H9 (cell line): ENCODE results near the gene SYNE2. TPM values are rescaled to one million over a fixed set of nuclear protein-coding genes. Genes with fewer than 3 reads are reported as not detected.

Experiments used
- DNase-seq: peaks from one replicate; pipeline ENCODE4 v3.0.0-alpha.2; 2017
- H2AFZ ChIP-seq: one replicate; pipeline ENCODE4 v1.6.1; 2013; ENCODE audit warnings: mild to moderate bottlenecking, low read length, control low read depth, moderate library complexity
- H2AK5ac ChIP-seq: 2 replicates; pipeline ENCODE4 v1.6.1; 2013; ENCODE audit warnings: low read length, control low read depth, mixed read lengths; ENCODE audit not compliant: insufficient read length
- H2BK120ac ChIP-seq: one replicate; pipeline ENCODE4 v1.6.1; 2013; ENCODE audit warnings: low read depth, mild to moderate bottlenecking, low read length, control low read depth, inconsistent platforms; ENCODE audit not compliant: poor library complexity, severe bottlenecking
- H2BK12ac ChIP-seq: 2 replicates; pipeline ENCODE4 v1.6.1; 2013; ENCODE audit warnings: low read length, control low read depth, mixed read lengths, low read depth; ENCODE audit not compliant: insufficient read length
- H2BK15ac ChIP-seq: 2 replicates; pipeline ENCODE4 v1.6.1; 2013; ENCODE audit warnings: low read depth, low read length, control low read depth
- H2BK20ac ChIP-seq: one replicate; pipeline ENCODE4 v1.6.1; 2013; ENCODE audit warnings: low read depth, mild to moderate bottlenecking, low read length, control low read depth, inconsistent platforms; ENCODE audit not compliant: poor library complexity, severe bottlenecking
- H2BK5ac ChIP-seq: 2 replicates; pipeline ENCODE4 v1.6.1; 2013; ENCODE audit warnings: low read length, control low read depth, mixed read lengths; ENCODE audit not compliant: insufficient read length
- H3K14ac ChIP-seq: 2 replicates; pipeline ENCODE4 v1.6.1; 2013; ENCODE audit warnings: low read length, control low read depth; ENCODE audit not compliant: insufficient read depth
- H3K18ac ChIP-seq: 2 replicates; pipeline ENCODE4 v1.6.1; 2013; ENCODE audit warnings: low read depth, mild to moderate bottlenecking, mixed read lengths, low read length, control low read depth; ENCODE audit not compliant: insufficient read length
- H3K23ac ChIP-seq: 2 replicates; pipeline ENCODE4 v1.6.1; 2013; ENCODE audit warnings: low read length, control low read depth, mixed read lengths, low read depth; ENCODE audit not compliant: insufficient read length
- H3K23me2 ChIP-seq: 2 replicates; pipeline ENCODE4 v1.6.1; 2013; ENCODE audit warnings: low read depth, mild to moderate bottlenecking, mixed read lengths, low read length, control low read depth; ENCODE audit not compliant: insufficient read length, poor library complexity, severe bottlenecking
- H3K27ac ChIP-seq: 2 replicates; pipeline ENCODE4 v1.5.1; 2013; ENCODE audit warnings: low read length, control low read depth, mixed read lengths, low read depth; ENCODE audit not compliant: insufficient read length
- H3K27me3 ChIP-seq: 2 replicates; pipeline ENCODE4 v1.6.1; 2013; ENCODE audit warnings: low read length, control low read depth, inconsistent platforms; ENCODE audit not compliant: insufficient read depth
- H3K4ac ChIP-seq: 2 replicates; pipeline ENCODE4 v1.6.1; 2013; ENCODE audit warnings: low read depth, mild to moderate bottlenecking, control low read depth, inconsistent platforms, low read length, moderate library complexity
- H3K4me1 ChIP-seq: 2 replicates; pipeline ENCODE4 v1.6.1; 2013; ENCODE audit warnings: low read length, control low read depth, inconsistent platforms; ENCODE audit not compliant: insufficient read depth
- H3K4me2 ChIP-seq: 2 replicates; pipeline ENCODE4 v1.6.1; 2013; ENCODE audit warnings: low read length, control low read depth, mixed read lengths; ENCODE audit not compliant: insufficient read length, insufficient read depth
- H3K56ac ChIP-seq: 2 replicates; pipeline ENCODE4 v1.6.1; 2013; ENCODE audit warnings: low read depth, mild to moderate bottlenecking, mixed read lengths, low read length, control low read depth; ENCODE audit not compliant: insufficient read length
- H3K79me1 ChIP-seq: 2 replicates; pipeline ENCODE4 v1.6.1; 2013; ENCODE audit warnings: low read depth, mild to moderate bottlenecking, moderate library complexity, low read length, control low read depth, inconsistent platforms; ENCODE audit not compliant: insufficient read depth, poor library complexity, severe bottlenecking
- H3K79me2 ChIP-seq: 2 replicates; pipeline ENCODE4 v1.6.1; 2013; ENCODE audit warnings: low read length, control low read depth, inconsistent platforms; ENCODE audit not compliant: insufficient read depth
- H3K9ac ChIP-seq: 2 replicates; pipeline ENCODE4 v1.6.1; 2013; ENCODE audit warnings: low read length, control low read depth, mixed read lengths; ENCODE audit not compliant: insufficient read length; ENCODE audit errors: extremely low read depth
- H3K9me3 ChIP-seq: one replicate; pipeline ENCODE4 v1.6.1; 2013; ENCODE audit warnings: low read depth, low read length, inconsistent platforms; ENCODE audit not compliant: control insufficient read depth
- H3T11ph ChIP-seq: one replicate; pipeline ENCODE4 v1.6.1; 2013; ENCODE audit warnings: mild to moderate bottlenecking, low read length, control low read depth, inconsistent platforms
- H4K20me1 ChIP-seq: one replicate; pipeline ENCODE4 v1.6.1; 2013; ENCODE audit not compliant: control insufficient read depth, insufficient read length, insufficient read depth
- H4K5ac ChIP-seq: 2 replicates; pipeline ENCODE4 v1.6.1; 2013; ENCODE audit warnings: low read depth, mild to moderate bottlenecking, mixed read lengths, low read length, control low read depth; ENCODE audit not compliant: insufficient read length
- H4K8ac ChIP-seq: replicated peaks from 2 replicates; pipeline ENCODE4 v1.6.1; 2013; ENCODE audit warnings: low read length, control low read depth, mixed read lengths, low read depth; ENCODE audit not compliant: insufficient read length
- H4K91ac ChIP-seq: 2 replicates; pipeline ENCODE4 v1.6.1; 2013; ENCODE audit warnings: low read depth, mild to moderate bottlenecking, moderate library complexity, mixed read lengths, low read length, control low read depth; ENCODE audit not compliant: insufficient read length
- H3K27ac Mint-ChIP-seq, 3 experiments: 2 replicates in 2 of 3; 3 replicates in 1 of 3; pipeline ENCODE4 v1.8.0; 2020 to 2021; ENCODE audit warnings: mixed read lengths in 3 of 3, mild to moderate bottlenecking in 1 of 3, moderate library complexity in 1 of 3
- H3K27me3 Mint-ChIP-seq: 2 replicates; pipeline ENCODE4 v1.8.0; 2021; ENCODE audit warnings: low read depth, mild to moderate bottlenecking, moderate library complexity, mixed read lengths
- H3K36me3 Mint-ChIP-seq, 3 experiments: 2 replicates in 2 of 3; 3 replicates in 1 of 3; pipeline ENCODE4 v1.8.0; 2020 to 2021; ENCODE audit warnings: low read depth in 3 of 3, mixed read lengths in 3 of 3; ENCODE audit not compliant: insufficient read depth in 1 of 3
- H3K4me1 Mint-ChIP-seq, 2 experiments: 2 replicates each; pipeline ENCODE4 v1.8.0; 2020; ENCODE audit warnings: mixed read lengths in 2 of 2
- H3K4me3 Mint-ChIP-seq, 2 experiments: 2 replicates in 1 of 2; 3 replicates in 1 of 2; pipeline ENCODE4 v1.8.0; 2020 to 2021; ENCODE audit warnings: mild to moderate bottlenecking in 2 of 2, mixed read lengths in 2 of 2, moderate library complexity in 1 of 2
- H3K9me3 Mint-ChIP-seq, 2 experiments: 2 replicates in 1 of 2; 3 replicates in 1 of 2; pipeline ENCODE4 v1.8.0; 2020; ENCODE audit warnings: mild to moderate bottlenecking in 2 of 2, mixed read lengths in 2 of 2, moderate library complexity in 1 of 2
- CTCF ChIP-seq: fragments of 200-600 bp; sonication (generic); conservative IDR thresholded peaks from 3 replicates; pipeline ENCODE4 v1.8.0; 2021; ENCODE audit warnings: antibody characterized with exemption, mild to moderate bottlenecking
- WGBS: extraction: QIAGEN DNeasy Blood & Tissue Kit; methylation state at CpG from one replicate; pipeline ENCODE4 v1.1.7; 2013; ENCODE audit warnings: missing lambda C conversion rate, low lambda C conversion rate, mixed read lengths; ENCODE audit not compliant: insufficient read length; ENCODE audit errors: extremely low coverage; 5-methylcytosine and 5-hydroxymethylcytosine counted together
- total RNA-seq: library from RNA; stranded (reverse); gene quantifications from 2 replicates; pipeline ENCODE4 v1.2.1, GENCODE V29; 2021

Gene SYNE2
- total RNA-seq, 1 experiment from 2014 or later, result 43.3 TPM

- H3K4me1 Mint-ChIP-seq, result peaks cover 12 to 17% of the 10 kb centered on the region in 2 experiments
- H3K18ac ChIP-seq, result no peak overlapping the region
- no peak overlapping the region for H3K4me2 ChIP-seq
These were observed 56.0 kb downstream of the SYNE2 start for GRCh38 chr14:63908667-63909264.

More at GRCh38 chr14:63908667-63909264, 56.0 kb downstream of the SYNE2 start:
- H3K23me2 ChIP-seq, result no peaks in the 10 kb centered on the region
- no peak overlapping the region for H2BK5ac ChIP-seq
- no peak for DNase-seq
- H3K4ac ChIP-seq, result no peak overlapping the region
- no peak overlapping the region for H4K5ac ChIP-seq
- no peak overlapping the region for H2AK5ac ChIP-seq
- H3K4me1 ChIP-seq, result no peaks in the 10 kb centered on the region; the same call in 1 of the 2 replicates
- H3K27me3 ChIP-seq, result no peaks in the 10 kb centered on the region
- no peak overlapping the region for H3K56ac ChIP-seq
- no peak overlapping the region for H2BK20ac ChIP-seq
- no peaks in the 10 kb centered on the region for H3K9me3 ChIP-seq
- no peak overlapping the region for H3K14ac ChIP-seq
- H3K79me1 ChIP-seq, result peaks cover 3% of the 10 kb centered on the region
- WGBS, result no CpG with 5 or more reads among the region's 4 CpGs
- peaks cover 4 to 13% (median 5%) of the 10 kb centered on the region in 3 experiments; a peak in 5 of 7 replicates for H3K36me3 Mint-ChIP-seq
- no peak overlapping the region for H3K9ac ChIP-seq
- no peaks in the 10 kb centered on the region for H3K79me2 ChIP-seq
- no peak overlapping the region for H3T11ph ChIP-seq
- H4K91ac ChIP-seq, result no peak overlapping the region
- no peak overlapping the region for H2BK120ac ChIP-seq
- H3K9me3 Mint-ChIP-seq, result peaks cover 0 to 3% of the 10 kb centered on the region in 2 experiments; a peak in 2 of 5 replicates
- no peak overlapping the region for H2AFZ ChIP-seq
- no peaks in the 10 kb centered on the region for H4K20me1 ChIP-seq
- no peak overlapping the region for H2BK15ac ChIP-seq
- no peak overlapping the region for H3K23ac ChIP-seq
- H2BK12ac ChIP-seq, result no peak overlapping the region
- no peaks in the 10 kb centered on the region for H3K27me3 Mint-ChIP-seq
- no peak for TF ChIP-seq CTCF
- no peak overlapping the region for H3K4me3 Mint-ChIP-seq
- H3K27ac ChIP-seq, result no peak overlapping the region
- H4K8ac ChIP-seq, result no peak overlapping the region
- H3K27ac Mint-ChIP-seq, result peak overlapping the region in 2 of 3 experiments; percentile 12 to 39; a peak in 1 of 7 replicates
